ENCODE measurements around the gene ZBED4. TPM values are rescaled to one million over a fixed set of nuclear protein-coding genes. Genes with fewer than 3 reads are reported as not detected.

ZBED4 gene
- total RNA-seq, 2 donors from 2014 or later: 10.4 to 11.2 TPM

- H3K4me3 ChIP-seq: no peak overlapping the region
- intact Hi-C loops (cut with DNase I): loop anchor here (5.0 kb wide), 1 partner anchor 42 kb away; no protein-coding TSS in a partner anchor
- WGBS: 89% methylated on average over 24 of the region's 24 CpGs
Measured at GRCh38 chr22:49925525-49926128, 72.0 kb downstream of the ZBED4 start.

GRCh38 chr22:49926916-49927315, 73.3 kb downstream of the ZBED4 start:
- Histone ChIP-seq H3K4me3 (no peak overlapping the region), H3K36me3 (no peaks in the 10 kb centered on the region), H3K27me3 (replicated peaks; ENCODE audit: insufficient read depth) (no peaks in the 10 kb centered on the region), H3K27ac (no peak overlapping the region), H3K9me3 (no peaks in the 10 kb centered on the region), H3K4me1 (replicated peaks) (peaks cover 5% of the 10 kb centered on the region)
- WGBS: 76% methylated on average over 18 of the region's 18 CpGs
- TF ChIP-seq POLR2A (IDR thresholded peaks at IDR 0.05): no peak
- no peak for TF ChIP-seq POLR2AphosphoS5 (IDR thresholded peaks at IDR 0.05)
- no peak for TF ChIP-seq CTCF (IDR thresholded peaks at IDR 0.05)
- DNase-seq (ENCODE audit: low spot score): no peak
- intact Hi-C loops (cut with DNase I): loop anchor here (5.0 kb wide), 1 partner anchor 40 kb away; no protein-coding TSS in a partner anchor

More at GRCh38 chr22:49925525-49926128, 72.0 kb downstream of the ZBED4 start:
- Histone ChIP-seq H3K9me3 (no peaks in the 10 kb centered on the region), H3K4me1 (replicated peaks) (peaks cover 2% of the 10 kb centered on the region), H3K27me3 (replicated peaks; ENCODE audit: insufficient read depth) (no peaks in the 10 kb centered on the region), H3K36me3 (no peaks in the 10 kb centered on the region), H3K27ac (no peak overlapping the region)
- TF ChIP-seq POLR2AphosphoS5 (IDR thresholded peaks at IDR 0.05) (no peak), POLR2A (IDR thresholded peaks at IDR 0.05) (no peak), CTCF (IDR thresholded peaks at IDR 0.05) (no peak)
- DNase-seq (ENCODE audit: low spot score): no peak

- 91% methylated on average over 26 of the region's 26 CpGs for WGBS
- Histone ChIP-seq H3K9me3 (no peaks in the 10 kb centered on the region), H3K27ac (no peak overlapping the region), H3K27me3 (replicated peaks; ENCODE audit: insufficient read depth) (no peaks in the 10 kb centered on the region), H3K4me1 (replicated peaks) (peaks cover 5% of the 10 kb centered on the region), H3K4me3 (no peak overlapping the region), H3K36me3 (no peaks in the 10 kb centered on the region)
- DNase-seq (ENCODE audit: low spot score): no peak
- TF ChIP-seq CTCF (IDR thresholded peaks at IDR 0.05): no peak
- intact Hi-C loops (cut with DNase I): loop anchor here (5.0 kb wide), 1 partner anchor 40 kb away; no protein-coding TSS in a partner anchor
Measured at GRCh38 chr22:49927483-49928184, 74.0 kb downstream of the ZBED4 start.

- no peaks in the 10 kb centered on the region for H3K36me3 ChIP-seq
- intact Hi-C loops (cut with DNase I): loop anchor here (5.0 kb wide), 1 partner anchor 39 kb away; no protein-coding TSS in a partner anchor
- H3K4me1 ChIP-seq (replicated peaks): peaks cover 5% of the 10 kb centered on the region
- no peak overlapping the region for H3K27ac ChIP-seq
- H3K27me3 ChIP-seq (replicated peaks; ENCODE audit: insufficient read depth): no peaks in the 10 kb centered on the region
- TF ChIP-seq POLR2A (IDR thresholded peaks at IDR 0.05) (no peak), CTCF (IDR thresholded peaks at IDR 0.05) (no peak), POLR2AphosphoS5 (IDR thresholded peaks at IDR 0.05) (no peak)
- WGBS: 96% methylated on average over 8 of the region's 8 CpGs
- no peak overlapping the region for H3K4me3 ChIP-seq
- no peak for DNase-seq (ENCODE audit: low spot score)
- H3K9me3 ChIP-seq: no peaks in the 10 kb centered on the region
Measured at GRCh38 chr22:49928185-49928495, 74.5 kb downstream of the ZBED4 start.
